Gastrocnemius medialis (tissue), 4 donors: ENCODE measurements around the gene ANKS1B.

Experiments
- CTCF ChIP-seq, 5 experiments: fragments of 450-650 bp in 3 of 5; fragments of 200-600 bp in 2 of 5; sonication (generic) in 2 of 5; IDR thresholded peaks in 4 of 5; conservative IDR thresholded peaks in 1 of 5; 1 replicate in 4 of 5; 2 replicates in 1 of 5; pipeline ENCODE4 v1.5.1; 2016 to 2019; ENCODE audit warnings: antibody characterized with exemption in 5 of 5, mild to moderate bottlenecking in 3 of 5, moderate library complexity in 3 of 5
- POLR2A ChIP-seq, 2 donors: fragments of 450-650 bp; IDR thresholded peaks; one replicate each; pipeline ENCODE4 v1.6.1; 2017; ENCODE audit warnings: antibody characterized with exemption in 2 of 2, mild to moderate bottlenecking in 2 of 2, moderate library complexity in 2 of 2

GRCh38 chr12:98736352-98737321 is 1248.1 kb downstream of the ANKS1B start:
- TF ChIP-seq CTCF (IDR thresholded peaks at IDR 0.05 in 4 of 5, conservative IDR thresholded peaks at IDR 0.05 in 1 of 5): no peak
- no peak for TF ChIP-seq POLR2A (IDR thresholded peaks at IDR 0.05)
